ENCODE results near the gene ANK2. TPM values are rescaled to one million over a fixed set of nuclear protein-coding genes. Genes with fewer than 3 reads are reported as not detected.
A peak's percentile ranks its signal among the peaks of the same experiment; 100 is the strongest.

The ANK2 gene
- total RNA-seq, 1 donor from 2014 or later: 77.8 TPM

- Histone ChIP-seq H3K9me3 (ENCODE audit: insufficient read depth, low read depth, low read length) (no peaks in the 10 kb centered on the region), H3K4me1 (ENCODE audit: insufficient read depth, low read length) (no peaks in the 10 kb centered on the region), H3K27ac (ENCODE audit: low read depth, low read length) (no peak overlapping the region), H3K79me2 (ENCODE audit: insufficient read depth, low read length) (no peaks in the 10 kb centered on the region), H3K27me3 (ENCODE audit: insufficient read depth, low read length) (no peaks in the 10 kb centered on the region), H3K4me3 (ENCODE audit: insufficient read depth, low read depth, low read length) (no peak overlapping the region), H2AFZ (ENCODE audit: low read depth, low read length) (no peak overlapping the region), H3K9ac (ENCODE audit: low read length) (no peak overlapping the region), H3K4me2 (ENCODE audit: low read length) (no peak overlapping the region), H3K36me3 (ENCODE audit: insufficient read depth, low read length) (no peaks in the 10 kb centered on the region), H4K20me1 (ENCODE audit: insufficient read depth, low read length) (no peaks in the 10 kb centered on the region)
- Mint-ChIP-seq H3K27me3 (ENCODE audit: low read depth, unreplicated experiment) (no peaks in the 10 kb centered on the region), H3K9me3 (ENCODE audit: unreplicated experiment) (no peaks in the 10 kb centered on the region), H3K36me3 (ENCODE audit: low read depth, unreplicated experiment) (no peaks in the 10 kb centered on the region), H3K27ac (ENCODE audit: unreplicated experiment) (no peak overlapping the region), H3K4me1 (ENCODE audit: low read depth, unreplicated experiment) (peaks cover 11% of the 10 kb centered on the region), H3K4me3 (ENCODE audit: unreplicated experiment) (no peak overlapping the region)
- TF ChIP-seq CTCF (IDR thresholded peaks at IDR 0.05; ENCODE audit: insufficient read depth, low read depth, low read length) (no peak), EZH2 (IDR thresholded peaks at IDR 0.05; ENCODE audit: insufficient read depth, low read length) (no peak)
- no peak for FAIRE-seq
- DNase-seq (ENCODE audit: low read depth): no peak
Observed at GRCh38 chr4:113407409-113407808, 358.0 kb downstream of the ANK2 start.

- H2AFZ ChIP-seq (ENCODE audit: low read depth, low read length): no peak overlapping the region
- no peak overlapping the region for H3K27ac Mint-ChIP-seq (ENCODE audit: unreplicated experiment)
- H3K9me3 Mint-ChIP-seq (ENCODE audit: unreplicated experiment): no peaks in the 10 kb centered on the region
- no peak overlapping the region for H3K27ac ChIP-seq (ENCODE audit: low read depth, low read length)
- H3K4me2 ChIP-seq (ENCODE audit: low read length): no peak overlapping the region
- DNase-seq (ENCODE audit: low read depth) (peak; percentile 39), FAIRE-seq (no peak)
- no peaks in the 10 kb centered on the region for H3K36me3 ChIP-seq (ENCODE audit: insufficient read depth, low read length)
- no peaks in the 10 kb centered on the region for H3K9me3 ChIP-seq (ENCODE audit: insufficient read depth, low read depth, low read length)
- no peak overlapping the region for H3K4me3 ChIP-seq (ENCODE audit: insufficient read depth, low read depth, low read length)
- no peaks in the 10 kb centered on the region for H3K36me3 Mint-ChIP-seq (ENCODE audit: low read depth, unreplicated experiment)
- H3K4me3 Mint-ChIP-seq (ENCODE audit: unreplicated experiment): no peak overlapping the region
- no peaks in the 10 kb centered on the region for H4K20me1 ChIP-seq (ENCODE audit: insufficient read depth, low read length)
- no peak overlapping the region for H3K9ac ChIP-seq (ENCODE audit: low read length)
- peaks cover 11% of the 10 kb centered on the region for H3K4me1 Mint-ChIP-seq (ENCODE audit: low read depth, unreplicated experiment)
- no peaks in the 10 kb centered on the region for H3K27me3 ChIP-seq (ENCODE audit: insufficient read depth, low read length)
- no peaks in the 10 kb centered on the region for H3K4me1 ChIP-seq (ENCODE audit: insufficient read depth, low read length)
- peaks cover 2% of the 10 kb centered on the region for H3K27me3 Mint-ChIP-seq (ENCODE audit: low read depth, unreplicated experiment)
- TF ChIP-seq CTCF (IDR thresholded peaks at IDR 0.05; ENCODE audit: insufficient read depth, low read depth, low read length): no peak
- no peak for TF ChIP-seq EZH2 (IDR thresholded peaks at IDR 0.05; ENCODE audit: insufficient read depth, low read length)
- no peaks in the 10 kb centered on the region for H3K79me2 ChIP-seq (ENCODE audit: insufficient read depth, low read length)
Observed at GRCh38 chr4:113409181-113409580, 359.7 kb downstream of the ANK2 start.

DNA sequence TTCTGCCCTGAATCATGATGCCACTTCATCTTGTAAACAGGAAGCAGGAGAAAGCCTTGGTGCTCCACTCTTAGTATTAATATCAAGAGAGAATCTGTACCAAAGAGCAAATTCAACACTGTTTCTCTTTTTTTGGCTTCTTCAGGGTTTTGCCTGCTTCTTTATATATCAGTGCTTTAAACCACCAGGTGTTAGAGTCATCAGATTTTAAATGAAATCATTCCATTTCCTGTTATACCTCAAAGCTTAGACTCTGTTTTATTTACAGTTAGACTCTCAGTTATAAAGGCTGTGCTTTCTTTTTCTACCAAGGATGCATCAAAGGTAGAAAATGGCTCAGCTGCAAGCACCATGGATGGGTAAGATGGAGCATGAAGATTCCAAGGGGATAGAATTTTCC lies 361.2 kb downstream of the ANK2 start:
- H3K4me3 Mint-ChIP-seq (ENCODE audit: unreplicated experiment): no peak overlapping the region
- Histone ChIP-seq H3K27ac (ENCODE audit: low read depth, low read length) (no peak overlapping the region), H3K4me3 (ENCODE audit: insufficient read depth, low read depth, low read length) (no peak overlapping the region), H2AFZ (ENCODE audit: low read depth, low read length) (no peak overlapping the region), H3K79me2 (ENCODE audit: insufficient read depth, low read length) (no peaks in the 10 kb centered on the region), H3K4me2 (ENCODE audit: low read length) (no peak overlapping the region), H3K27me3 (ENCODE audit: insufficient read depth, low read length) (no peaks in the 10 kb centered on the region), H3K9me3 (ENCODE audit: insufficient read depth, low read depth, low read length) (no peaks in the 10 kb centered on the region), H3K4me1 (ENCODE audit: insufficient read depth, low read length) (no peaks in the 10 kb centered on the region), H4K20me1 (ENCODE audit: insufficient read depth, low read length) (no peaks in the 10 kb centered on the region), H3K9ac (ENCODE audit: low read length) (no peak overlapping the region), H3K36me3 (ENCODE audit: insufficient read depth, low read length) (no peaks in the 10 kb centered on the region)
- H3K9me3 Mint-ChIP-seq (ENCODE audit: unreplicated experiment): no peaks in the 10 kb centered on the region
- DNase-seq (ENCODE audit: low read depth) (no peak), FAIRE-seq (no peak)
- H3K36me3 Mint-ChIP-seq (ENCODE audit: low read depth, unreplicated experiment): no peaks in the 10 kb centered on the region
- H3K27ac Mint-ChIP-seq (ENCODE audit: unreplicated experiment): no peak overlapping the region
- H3K4me1 Mint-ChIP-seq (ENCODE audit: low read depth, unreplicated experiment): peaks cover 11% of the 10 kb centered on the region
- H3K27me3 Mint-ChIP-seq (ENCODE audit: low read depth, unreplicated experiment): peaks cover 2% of the 10 kb centered on the region
- TF ChIP-seq CTCF (IDR thresholded peaks at IDR 0.05; ENCODE audit: insufficient read depth, low read depth, low read length) (no peak), EZH2 (IDR thresholded peaks at IDR 0.05; ENCODE audit: insufficient read depth, low read length) (no peak)

Data from astrocyte (in vitro differentiated cells and primary cell).